Central memory CD4-positive, alpha-beta T cell (primary cell): ENCODE measurements around the gene DDX1.
"Not testable (repeated sequence)": the region's sequence is repeated elsewhere in the genome, so short reads cannot be mapped to it uniquely, and the experiment has no call there.

ENCODE experiments used
- DNase-seq: peaks from one replicate; pipeline ENCODE4 v3.0.0; 2022

DDX1 gene

GRCh38 chr2:15617778-15618448 is 26.2 kb downstream of the DDX1 start:
- no peak for DNase-seq

- DNase-seq = no peak
These were observed 26.8 kb downstream of the DDX1 start for GRCh38 chr2:15618449-15618855.

DNA sequence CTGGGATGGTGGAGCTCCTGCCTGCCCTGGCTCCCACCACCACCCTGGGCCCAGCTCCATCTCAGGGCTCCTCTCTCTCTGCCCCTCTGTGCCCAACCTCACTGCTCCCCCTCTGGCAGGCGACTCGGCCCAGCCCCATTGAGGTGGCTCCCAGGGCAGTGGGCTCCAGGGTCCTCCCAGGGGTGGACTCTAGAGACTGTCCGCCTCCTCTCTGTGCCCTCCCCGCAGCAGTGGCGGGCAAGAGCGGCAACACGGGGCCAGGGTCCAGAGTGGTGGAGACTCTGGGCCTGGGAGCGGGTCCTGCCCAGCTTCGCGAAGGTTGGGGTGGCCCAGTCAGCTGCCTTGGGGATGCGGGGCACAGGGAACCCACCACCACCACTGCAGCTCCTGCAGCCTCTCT is 27.4 kb downstream of the DDX1 start:
- no peak for DNase-seq

DNA sequence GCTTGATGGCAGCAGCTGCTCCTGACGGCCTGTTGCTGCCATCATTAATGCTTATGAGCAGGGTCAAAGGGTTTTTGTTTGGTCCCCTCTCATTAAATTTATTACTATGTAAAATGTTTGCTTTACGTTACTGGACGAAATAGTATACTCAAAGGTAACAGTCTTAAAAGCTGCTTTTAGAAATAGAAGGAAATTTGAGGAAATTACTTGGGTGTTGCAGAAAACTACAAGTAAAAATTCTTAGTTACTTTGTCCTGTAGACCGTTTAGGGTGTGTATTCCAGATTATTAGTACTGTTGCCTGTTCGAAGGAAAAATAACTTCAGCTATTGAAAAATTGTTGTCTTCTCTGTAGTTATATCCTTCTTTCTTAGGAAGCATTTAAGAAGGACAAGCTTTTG is 27.8 kb downstream of the DDX1 start:
- DNase-seq = no peak

DNA sequence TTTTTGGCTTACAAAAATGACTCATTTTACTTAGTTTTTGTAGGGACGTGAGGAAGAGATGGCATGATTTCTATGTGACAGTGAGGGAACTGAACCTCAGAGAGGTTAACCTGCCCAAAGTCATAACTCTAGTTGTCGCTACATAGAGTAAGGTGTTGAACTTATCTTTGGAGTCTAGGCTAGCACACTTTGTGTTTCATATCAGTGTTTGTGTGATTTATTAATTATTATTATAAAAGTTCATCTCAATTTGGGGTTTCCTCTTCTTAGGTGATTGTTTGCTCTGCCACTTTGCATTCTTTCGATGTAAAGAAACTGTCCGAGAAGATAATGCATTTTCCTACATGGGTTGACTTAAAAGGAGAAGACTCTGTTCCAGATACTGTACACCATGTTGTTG is 28.3 kb downstream of the DDX1 start:
- no peak for DNase-seq

DNA sequence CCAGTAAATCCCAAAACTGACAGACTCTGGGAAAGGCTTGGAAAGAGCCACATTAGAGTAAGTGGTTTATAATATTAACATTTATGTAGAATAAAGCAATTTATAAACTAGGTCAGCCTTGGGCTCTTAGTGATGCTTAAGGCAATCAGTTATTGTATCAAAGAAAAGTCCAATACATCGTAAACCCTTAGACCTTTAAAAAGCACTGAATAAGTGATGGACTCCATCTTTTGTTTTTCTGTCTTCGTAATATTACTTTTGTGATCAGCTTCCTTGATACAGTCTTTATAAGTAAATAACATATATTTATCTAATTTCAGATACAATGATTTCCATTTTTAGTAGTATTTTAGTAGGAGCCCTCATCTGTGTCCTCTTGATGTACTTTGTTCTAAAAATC is 28.7 kb downstream of the DDX1 start:
- DNase-seq = no peak

GRCh38 chr2:15620857-15621471 is 29.3 kb downstream of the DDX1 start:
- no peak for DNase-seq

- not testable (repeated sequence) for DNase-seq
These were observed 29.8 kb downstream of the DDX1 start for GRCh38 chr2:15621472-15621870.

GRCh38 chr2:15622214-15622613 is 30.5 kb downstream of the DDX1 start:
- no peak for DNase-seq

GRCh38 chr2:15622614-15623480 is 31.2 kb downstream of the DDX1 start:
- DNase-seq = no peak

DNA sequence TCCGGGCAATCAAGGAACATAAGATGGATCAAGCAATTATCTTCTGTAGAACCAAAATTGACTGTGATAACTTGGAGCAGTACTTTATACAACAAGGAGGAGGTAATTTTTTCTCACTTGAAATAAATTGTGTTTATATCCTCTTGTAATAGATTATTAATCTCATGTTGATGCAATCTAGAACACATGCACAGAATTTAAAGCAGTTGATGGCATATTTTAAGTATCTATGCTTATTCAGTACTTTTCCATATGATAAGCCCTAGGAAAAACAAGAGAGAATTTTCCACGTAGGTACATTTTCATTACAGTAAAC is 31.8 kb downstream of the DDX1 start:
- no peak for DNase-seq

DNA sequence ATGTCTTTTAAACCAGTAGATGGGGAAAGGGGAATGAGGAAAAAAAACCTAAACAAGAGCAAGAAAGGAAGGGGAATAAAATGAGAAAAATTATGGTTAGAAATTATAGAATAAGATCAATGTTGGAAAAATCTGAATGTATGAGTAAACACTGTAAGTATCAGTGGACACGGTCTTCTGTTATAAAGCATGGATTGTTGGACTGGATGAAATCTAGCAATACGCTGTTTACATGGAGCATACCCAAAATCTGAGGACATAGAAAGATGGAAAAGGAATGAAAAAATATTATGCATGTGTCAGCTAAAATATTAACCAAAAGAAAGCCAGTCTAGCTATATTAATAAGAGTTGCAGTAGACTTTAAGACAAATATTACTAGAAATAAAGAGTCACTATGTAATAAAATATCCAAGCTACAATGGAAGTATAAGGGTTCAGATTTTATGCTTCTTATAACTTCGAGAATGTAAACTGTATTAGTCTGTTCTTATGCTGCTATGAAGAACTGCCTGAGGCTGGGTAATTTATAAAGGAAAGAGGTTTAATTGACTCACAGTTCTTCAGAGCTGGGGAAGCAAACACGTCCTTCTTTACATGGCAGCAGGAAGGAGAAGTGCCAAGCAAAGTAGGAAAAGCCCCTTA is 32.4 kb downstream of the DDX1 start:
- DNase-seq = no peak

DNA sequence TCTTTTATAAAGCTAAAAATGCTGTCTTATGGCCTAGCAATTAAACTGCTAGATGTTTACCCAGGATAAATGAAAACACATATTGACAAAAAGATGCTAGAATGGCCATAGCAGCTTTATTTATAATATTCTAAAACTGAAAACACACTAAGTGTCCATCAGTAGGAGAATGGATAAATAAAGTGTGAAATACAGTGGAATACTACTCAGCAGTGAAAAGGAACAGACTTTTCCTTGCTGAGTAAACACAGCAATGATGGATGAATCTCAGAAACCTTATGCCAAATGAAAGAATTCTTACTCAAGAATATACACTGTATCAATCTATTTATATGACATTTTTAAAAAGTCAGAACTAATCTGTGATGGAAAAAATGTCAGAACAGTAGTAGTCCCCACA is 33.2 kb downstream of the DDX1 start:
- no peak for DNase-seq

GRCh38 chr2:15625344-15626036 is 33.8 kb downstream of the DDX1 start:
- DNase-seq = no peak

- no peak for DNase-seq
These were observed 34.5 kb downstream of the DDX1 start for GRCh38 chr2:15626126-15626525.

DNA sequence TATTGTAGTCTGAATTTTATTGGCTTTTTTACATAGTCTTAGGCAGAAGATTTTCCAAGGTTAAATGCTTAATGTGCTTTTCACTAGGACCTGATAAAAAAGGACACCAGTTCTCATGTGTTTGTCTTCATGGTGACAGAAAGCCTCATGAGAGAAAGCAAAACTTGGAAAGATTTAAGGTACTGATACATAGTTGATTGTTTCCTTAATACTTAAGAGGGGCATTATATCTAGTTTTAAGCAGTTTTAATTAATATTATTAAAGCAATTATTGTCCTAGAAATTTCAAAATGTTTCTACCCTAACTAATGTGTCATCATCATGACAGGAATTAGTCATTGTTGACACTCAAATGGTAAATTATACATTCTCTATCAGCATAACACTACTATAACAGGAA is 35.3 kb downstream of the DDX1 start:
- DNase-seq = no peak

- DNase-seq = no peak
These were observed 36.4 kb downstream of the DDX1 start for GRCh38 chr2:15627817-15628684.

DNA sequence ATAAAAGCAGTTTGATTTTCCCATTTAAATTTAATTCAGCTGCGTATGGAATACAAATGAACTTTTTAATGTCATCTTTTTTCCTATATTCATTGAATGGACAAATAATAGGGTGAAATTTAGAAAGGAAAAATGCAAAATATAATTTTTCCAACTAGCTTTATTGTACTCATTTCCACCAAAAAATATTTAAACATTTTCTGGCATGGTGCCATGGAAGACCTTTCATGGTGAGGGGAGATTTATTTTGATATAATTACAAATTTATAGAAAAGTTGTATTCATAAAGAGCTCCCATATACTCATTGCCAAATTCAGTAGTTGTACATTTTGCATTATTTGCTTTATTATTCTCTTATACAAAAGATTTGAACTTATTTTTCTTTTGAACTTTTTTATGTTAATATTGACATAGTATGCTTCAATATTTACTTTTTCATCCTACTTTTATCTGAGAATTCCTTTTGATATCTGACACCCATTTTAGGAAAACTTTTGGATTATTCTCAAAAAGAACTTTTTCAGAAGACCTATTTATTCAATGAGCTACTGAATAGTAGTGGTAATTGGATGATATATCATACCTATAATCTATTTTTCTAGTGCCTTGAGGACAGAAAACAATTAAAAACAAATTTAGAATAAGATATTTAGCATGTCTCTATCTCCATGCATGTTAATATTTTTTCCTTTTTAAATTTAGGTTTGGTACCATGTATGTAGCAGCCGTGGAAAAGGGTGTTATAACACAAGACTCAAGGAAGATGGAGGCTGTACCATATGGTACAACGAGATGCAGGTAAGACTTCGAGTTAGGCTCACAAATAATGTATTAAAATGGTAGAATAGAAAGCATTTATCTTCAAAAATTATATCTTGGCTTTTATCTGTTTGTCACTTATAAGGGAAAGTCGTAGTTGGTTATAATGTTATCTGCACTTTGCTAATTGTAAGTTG is 37.5 kb downstream of the DDX1 start:
- no peak for DNase-seq

- DNase-seq = no peak
These were observed 38.7 kb downstream of the DDX1 start for GRCh38 chr2:15630121-15630977.
